IPS DF 19.7 (cell line): ENCODE measurements around the gene ADM.

Source experiments
- DNase-seq: peaks from one replicate; pipeline ENCODE4 v3.0.0-alpha.2; 2013; ENCODE audit warnings: low read depth, low spot score

The ADM gene

GRCh38 chr11:10328314-10329098 lies 23.6 kb downstream of the ADM start:
- no peak for DNase-seq

GRCh38 chr11:10329356-10329755 lies 24.5 kb downstream of the ADM start:
- DNase-seq, result no peak

- no peak for DNase-seq
These were observed 25.1 kb downstream of the ADM start for GRCh38 chr11:10329935-10330334.

- DNase-seq, result no peak
These were observed 26.8 kb downstream of the ADM start for GRCh38 chr11:10331548-10332289.

- no peak for DNase-seq
These were observed 28.6 kb downstream of the ADM start for GRCh38 chr11:10333490-10333889.

- DNase-seq, result no peak
These were observed 33.4 kb downstream of the ADM start for GRCh38 chr11:10338287-10338686.

- no peak for DNase-seq
These were observed 43.9 kb downstream of the ADM start for GRCh38 chr11:10348650-10349280.

GRCh38 chr11:10349281-10349665 lies 44.4 kb downstream of the ADM start:
- no peak for DNase-seq

GRCh38 chr11:10349806-10350205 lies 44.9 kb downstream of the ADM start:
- DNase-seq, result no peak

GRCh38 chr11:10350334-10350733 lies 45.5 kb downstream of the ADM start:
- peak; percentile 84 for DNase-seq

- no peak for DNase-seq
These were observed 46.5 kb downstream of the ADM start for GRCh38 chr11:10351435-10351764.

- DNase-seq, result peak; percentile 100
These were observed 47.1 kb downstream of the ADM start for GRCh38 chr11:10351765-10352641.

- no peak for DNase-seq
These were observed 48.2 kb downstream of the ADM start for GRCh38 chr11:10352921-10353550.

- DNase-seq, result no peak
These were observed 49.5 kb downstream of the ADM start for GRCh38 chr11:10354389-10354788.

- no peak for DNase-seq
These were observed 50.4 kb downstream of the ADM start for GRCh38 chr11:10355257-10355661.

- DNase-seq, result no peak
These were observed 51.3 kb downstream of the ADM start for GRCh38 chr11:10356161-10356560.
